Urothelium cell line (cell line): ENCODE measurements around the gene ATOH8.
"Not testable (repeated sequence)": the region's sequence is repeated elsewhere in the genome, so short reads cannot be mapped to it uniquely, and the experiment has no call there.

ENCODE experiments used
- DNase-seq: peaks from one replicate; pipeline ENCODE4 v3.0.0; 2011; ENCODE audit warnings: low spot score, mixed read lengths
- FAIRE-seq: peaks from 2 replicates; lab custom pipeline; 2011; peaks lifted over from hg19 to GRCh38; lab: Jason Lieb, UNC

The ATOH8 gene, protein sequence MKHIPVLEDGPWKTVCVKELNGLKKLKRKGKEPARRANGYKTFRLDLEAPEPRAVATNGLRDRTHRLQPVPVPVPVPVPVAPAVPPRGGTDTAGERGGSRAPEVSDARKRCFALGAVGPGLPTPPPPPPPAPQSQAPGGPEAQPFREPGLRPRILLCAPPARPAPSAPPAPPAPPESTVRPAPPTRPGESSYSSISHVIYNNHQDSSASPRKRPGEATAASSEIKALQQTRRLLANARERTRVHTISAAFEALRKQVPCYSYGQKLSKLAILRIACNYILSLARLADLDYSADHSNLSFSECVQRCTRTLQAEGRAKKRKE

DNA sequence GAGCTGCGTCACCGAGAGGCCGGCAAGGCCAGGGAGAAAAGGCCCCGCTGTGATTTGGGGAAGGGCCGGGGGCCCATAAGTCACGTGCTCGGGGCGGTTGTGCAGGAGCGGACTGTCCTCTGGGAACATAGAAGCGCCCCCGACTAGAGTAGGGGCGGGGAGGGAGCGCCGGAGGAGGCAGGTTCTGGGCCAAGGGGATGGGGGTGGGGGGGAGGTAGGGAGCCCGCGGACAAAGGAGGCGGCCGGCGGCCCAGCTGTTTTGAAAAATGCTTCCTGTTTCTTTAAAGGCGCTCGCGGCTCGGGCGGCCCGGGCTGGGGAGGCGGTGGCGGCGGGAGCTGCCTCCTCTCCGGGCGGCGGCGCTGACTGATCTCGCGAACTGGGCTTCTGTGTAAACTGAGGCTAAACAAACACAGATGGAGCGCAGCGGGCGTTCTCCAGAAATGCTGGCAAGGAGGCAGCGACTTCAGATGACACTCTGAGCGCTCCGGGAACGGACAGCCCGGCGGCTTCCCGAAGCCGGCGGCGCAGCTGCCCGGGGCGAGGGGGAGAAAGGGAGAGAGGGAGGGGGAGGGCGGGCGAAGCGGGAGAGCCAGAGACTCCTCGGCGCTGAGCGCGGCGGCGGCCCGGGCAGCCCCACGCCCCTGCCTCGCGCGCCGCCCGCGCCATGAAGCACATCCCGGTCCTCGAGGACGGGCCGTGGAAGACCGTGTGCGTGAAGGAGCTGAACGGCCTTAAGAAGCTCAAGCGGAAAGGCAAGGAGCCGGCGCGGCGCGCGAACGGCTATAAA is at the start of gene ATOH8:
Gene ATOH8, plus strand, starts transcription at position 467 of the 788 bp plus-strand sequence. Its CDS starts 199 bp downstream, at position 666.
- FAIRE-seq (no peak), DNase-seq (no peak)

DNA sequence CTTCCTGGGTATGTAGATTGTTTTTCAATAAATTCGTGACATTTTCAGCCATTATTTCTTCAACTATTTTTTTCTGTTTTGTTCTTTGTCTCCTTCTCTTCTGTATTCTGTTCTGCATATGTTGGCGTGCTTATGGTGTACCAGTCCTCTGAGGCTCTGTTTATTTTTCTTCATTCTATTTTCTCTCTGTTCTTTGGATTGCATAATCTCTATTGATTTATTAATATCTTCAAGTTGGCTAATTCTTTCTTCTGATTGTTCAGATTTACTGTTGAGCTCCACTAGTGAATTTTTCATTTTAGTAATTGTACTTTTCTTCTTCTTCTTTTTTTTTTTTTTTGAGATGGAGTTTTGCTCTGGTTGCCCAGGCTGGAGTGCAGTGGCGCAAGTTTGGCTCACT is 49.8 kb upstream of the ATOH8 start:
- FAIRE-seq (no peak), DNase-seq (no peak)

DNA sequence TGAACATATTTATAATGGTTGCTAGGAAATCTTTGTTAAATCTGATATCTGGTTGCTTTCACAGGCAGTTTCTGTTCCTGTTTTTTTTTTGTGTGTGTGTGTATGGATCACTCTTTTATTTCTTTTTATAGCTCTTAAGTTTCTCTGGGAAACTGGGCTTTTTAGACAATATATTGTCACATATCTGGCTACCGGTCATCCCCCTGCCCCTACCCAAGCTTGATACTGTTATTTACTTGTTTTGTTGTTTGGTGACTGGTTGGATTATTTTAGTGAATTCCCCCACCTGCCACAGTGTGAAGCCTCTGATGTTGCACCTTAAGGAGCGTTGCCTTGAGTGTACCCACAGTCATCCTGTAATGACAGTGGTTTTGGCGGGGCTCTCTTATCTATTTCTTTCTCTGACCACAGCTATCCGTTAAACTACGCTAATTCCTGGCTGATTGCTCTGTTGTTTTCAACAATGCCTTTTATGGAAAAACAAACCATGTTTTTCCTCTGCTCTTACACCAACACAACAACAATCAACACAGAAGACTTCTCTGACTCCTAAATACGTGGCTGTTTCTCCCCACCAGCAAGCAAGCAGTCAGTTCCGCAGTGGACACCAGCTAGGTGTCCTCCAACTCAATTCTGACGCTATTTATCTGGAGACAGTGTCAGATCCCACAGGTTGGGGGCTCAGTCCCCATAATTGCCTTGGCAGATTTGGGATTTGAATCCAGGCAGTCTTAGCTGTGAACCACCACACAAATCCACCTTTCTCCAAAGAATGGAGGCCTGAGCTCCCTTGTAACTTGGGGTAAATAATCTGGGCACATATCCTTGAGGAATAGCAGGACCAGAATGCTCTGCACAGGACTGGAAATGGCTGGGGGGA is 48.8 kb upstream of the ATOH8 start:
- DNase-seq: no peak
- no peak for FAIRE-seq

DNA sequence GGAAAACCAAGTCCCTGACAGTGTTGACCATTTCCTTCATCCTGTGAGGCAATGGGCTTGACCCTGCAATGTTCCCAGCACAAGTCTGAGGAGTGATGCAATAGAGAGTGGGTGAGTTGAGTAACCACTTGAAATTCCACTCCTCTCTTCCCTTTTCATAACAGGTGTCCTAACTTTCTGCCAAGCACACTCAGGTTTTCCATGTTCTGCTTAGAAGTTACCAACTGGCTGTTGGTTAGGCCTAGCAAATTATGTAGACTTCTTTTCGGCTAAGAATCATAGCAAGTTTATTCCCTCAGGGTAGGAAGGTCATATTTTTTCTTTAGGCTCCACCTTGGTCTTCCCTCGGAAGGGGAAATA is 48.1 kb upstream of the ATOH8 start:
- no peak for FAIRE-seq
- DNase-seq: peak; percentile 62

DNA sequence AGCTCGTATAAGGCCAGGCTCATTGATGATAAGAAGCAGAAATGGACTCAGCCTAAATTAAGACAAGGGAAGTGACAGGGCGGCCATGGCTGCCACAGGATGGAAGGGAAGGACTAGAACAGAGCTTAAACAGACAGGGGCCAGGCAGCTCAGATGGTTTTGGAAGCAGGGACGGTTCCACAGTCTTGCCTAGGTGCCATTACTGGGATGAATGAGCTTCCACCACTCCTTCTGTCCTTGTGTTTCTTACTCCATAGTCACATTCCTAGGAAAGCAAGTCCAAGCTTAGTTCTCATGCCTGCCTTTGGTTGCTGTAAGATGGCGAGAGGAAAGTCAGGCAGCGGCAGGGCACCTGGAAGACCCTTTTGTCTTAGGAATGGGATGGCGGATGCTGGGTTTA is 47.7 kb upstream of the ATOH8 start:
- DNase-seq (no peak), FAIRE-seq (no peak)

DNA sequence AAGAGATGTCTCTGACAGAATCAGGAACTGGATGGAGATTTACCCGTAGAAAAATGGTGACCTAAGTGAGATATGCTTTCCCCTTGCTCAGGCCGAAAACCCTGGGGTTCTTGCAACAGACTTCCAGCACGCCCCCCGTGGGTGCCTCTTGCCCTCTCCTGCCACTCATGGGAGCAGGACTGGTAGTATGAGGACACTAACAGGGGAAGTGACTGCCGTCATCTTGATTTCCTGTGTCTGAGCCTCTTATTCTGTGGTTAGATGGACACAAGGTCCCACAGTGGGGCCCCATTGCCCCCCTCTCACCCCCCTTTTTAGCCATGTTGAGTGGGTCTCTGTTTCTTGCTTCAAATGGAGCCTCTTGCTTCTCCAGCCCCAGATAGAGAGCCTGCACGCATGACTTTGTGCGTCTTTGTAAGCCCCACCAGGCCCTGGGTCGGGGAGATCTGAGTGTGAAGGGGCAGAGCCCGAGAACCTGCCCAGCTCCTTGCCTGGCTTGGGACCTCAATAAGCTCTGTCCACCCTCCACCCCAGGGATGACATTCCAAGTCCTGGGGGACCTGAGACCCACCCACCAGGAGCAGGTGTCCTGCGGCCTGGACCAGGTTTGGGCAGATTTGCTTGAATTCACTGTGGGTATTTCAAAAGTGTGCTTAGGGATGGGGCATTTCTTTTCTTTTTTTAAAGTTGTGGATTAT is 47.0 kb upstream of the ATOH8 start:
- no peak for FAIRE-seq

DNA sequence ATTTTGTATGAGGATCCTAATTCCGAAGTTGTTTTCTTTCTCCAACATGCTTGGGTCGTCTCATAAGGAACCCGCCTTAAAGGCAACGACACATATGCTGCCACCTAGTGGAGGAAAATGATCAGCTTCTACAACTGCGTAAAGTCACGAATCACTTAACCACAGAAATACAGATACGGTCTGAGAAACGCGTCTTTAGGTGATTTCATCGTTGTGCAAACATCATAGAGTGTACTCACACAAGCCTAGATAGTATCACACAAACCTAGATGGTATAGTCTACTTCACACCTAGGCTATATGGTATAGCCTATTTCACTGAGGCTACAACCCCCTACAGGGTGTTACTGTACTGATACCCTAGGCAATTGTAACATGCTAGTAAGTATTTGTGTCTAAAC is 46.5 kb upstream of the ATOH8 start:
- DNase-seq (peak; percentile 69), FAIRE-seq (no peak)

More for the DNA sequence above, 47.0 kb upstream of the ATOH8 start:
- no peak for DNase-seq

DNA sequence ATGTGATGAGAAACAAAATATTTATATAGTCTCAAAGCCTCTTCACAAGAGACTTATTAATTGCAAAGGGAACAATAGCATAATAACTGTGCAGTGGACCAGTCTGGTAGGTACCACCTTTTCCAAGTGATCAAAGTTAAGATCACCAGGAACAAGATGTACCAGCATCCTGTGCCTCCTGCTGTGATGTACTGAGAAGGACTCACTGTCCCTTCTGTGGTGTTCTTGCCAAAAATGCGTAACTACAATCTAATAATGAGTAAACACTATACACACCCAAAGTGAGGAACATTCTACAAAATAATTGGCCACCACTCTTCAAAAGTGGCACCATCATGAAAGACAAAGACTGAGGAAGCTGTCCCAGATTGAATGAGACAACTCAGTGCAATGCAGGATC is 45.1 kb upstream of the ATOH8 start:
- FAIRE-seq (no peak), DNase-seq (no peak)

DNA sequence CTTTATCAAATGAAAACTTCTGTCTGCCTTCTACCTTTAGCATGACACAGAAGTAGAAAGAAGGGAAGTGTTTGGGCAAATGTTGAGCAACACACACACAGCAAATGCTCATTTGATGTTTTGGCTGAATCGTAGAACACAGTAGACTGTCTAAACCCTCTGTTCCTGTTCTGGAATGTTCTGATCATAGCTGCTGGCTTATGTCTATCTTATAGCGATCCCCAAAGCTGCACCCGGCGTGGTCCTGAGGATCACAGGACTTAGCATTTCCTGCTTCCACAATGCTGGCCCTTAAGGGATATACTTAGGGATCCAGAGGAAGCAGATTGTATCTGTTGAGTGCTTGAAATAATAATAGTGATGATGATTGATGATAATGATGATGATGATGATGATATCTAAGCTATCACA is 44.4 kb upstream of the ATOH8 start:
- DNase-seq (no peak), FAIRE-seq (no peak)

DNA sequence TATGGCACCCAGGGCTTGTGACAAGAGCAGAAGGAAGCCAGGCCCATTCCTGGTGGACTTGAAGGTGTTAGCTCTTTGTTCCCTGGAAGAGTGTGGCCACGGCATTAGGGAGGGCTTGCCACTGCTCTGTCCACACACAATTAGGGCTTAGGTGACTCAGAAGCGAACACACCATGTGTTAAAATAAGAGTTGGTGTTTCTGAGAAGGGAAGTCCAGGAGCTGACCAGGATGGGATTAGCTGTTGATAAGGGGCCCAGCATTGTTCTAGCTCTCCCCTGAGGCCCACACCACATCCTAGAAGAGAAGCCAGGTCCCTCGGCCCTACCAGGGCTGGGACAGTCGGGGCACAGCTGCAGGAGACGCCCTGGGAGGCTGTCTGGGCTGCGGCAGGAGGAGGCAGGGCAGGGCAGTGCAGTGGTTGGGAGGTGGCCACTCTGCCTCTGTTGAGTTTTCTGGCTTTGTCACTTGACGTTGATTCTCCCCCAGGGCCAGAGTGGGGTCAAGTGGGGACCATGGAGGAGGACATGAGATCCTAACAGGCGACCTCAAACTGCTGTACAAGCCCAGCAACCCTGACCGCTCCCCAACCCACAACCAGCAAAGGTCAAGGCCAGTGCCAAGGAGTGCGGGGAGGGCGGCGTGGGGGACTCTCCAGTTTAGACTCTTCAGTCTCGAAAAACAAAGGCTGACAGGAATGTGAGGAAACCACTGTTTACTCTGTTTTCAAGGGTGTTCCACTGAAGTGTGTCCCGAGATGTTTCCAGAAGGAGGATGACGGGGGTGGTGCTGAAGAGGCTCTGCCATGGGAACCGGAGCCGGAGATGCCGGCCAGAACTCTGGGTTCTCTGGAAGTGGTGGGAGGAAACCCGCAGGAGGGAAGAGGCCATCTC is 42.9 kb upstream of the ATOH8 start:
- FAIRE-seq: no peak
- no peak for DNase-seq

DNA sequence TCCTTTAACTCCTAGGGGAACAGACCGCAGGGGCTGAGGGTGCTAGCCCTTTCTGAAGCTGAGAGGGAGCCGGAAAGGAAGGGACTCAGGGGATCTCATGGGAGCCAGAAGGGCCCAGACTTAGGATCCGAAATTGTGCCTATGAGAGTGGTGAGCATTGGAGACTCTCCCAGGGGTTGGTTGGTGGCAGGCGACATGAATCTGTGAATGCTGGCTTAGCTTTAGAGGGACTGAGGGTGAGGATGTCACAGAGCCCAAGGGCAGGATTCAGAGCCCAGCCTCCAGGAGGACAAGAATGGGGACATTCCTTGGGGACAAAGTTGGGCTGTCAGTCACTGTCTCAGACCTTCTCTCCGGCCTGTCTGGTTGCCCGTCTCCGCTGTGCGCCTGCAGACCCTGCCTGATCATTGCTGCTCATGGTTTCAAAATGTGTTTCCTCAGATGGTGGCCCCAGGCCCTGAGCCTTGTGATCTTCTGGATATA is 42.2 kb upstream of the ATOH8 start:
- DNase-seq (no peak), FAIRE-seq (no peak)

DNA sequence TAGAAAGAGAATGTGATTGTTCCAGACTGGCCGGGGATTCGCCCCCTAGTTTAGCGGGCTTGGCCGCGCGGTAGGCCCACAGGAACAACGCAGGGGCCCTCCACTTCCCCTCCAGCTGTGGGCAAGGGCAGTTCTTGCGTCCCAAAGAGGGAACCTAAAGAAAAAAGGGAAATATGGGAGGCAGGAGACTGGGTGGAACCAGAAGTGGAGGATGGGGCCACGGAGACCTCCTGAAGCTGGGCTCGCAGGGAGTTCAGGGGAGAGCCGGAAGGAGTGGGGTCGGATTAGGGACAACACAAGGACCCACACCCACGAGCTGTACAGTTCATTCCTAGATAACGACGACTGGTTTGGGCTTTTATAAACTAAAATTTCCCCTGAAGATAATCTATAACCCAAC is 41.5 kb upstream of the ATOH8 start:
- no peak for DNase-seq

DNA sequence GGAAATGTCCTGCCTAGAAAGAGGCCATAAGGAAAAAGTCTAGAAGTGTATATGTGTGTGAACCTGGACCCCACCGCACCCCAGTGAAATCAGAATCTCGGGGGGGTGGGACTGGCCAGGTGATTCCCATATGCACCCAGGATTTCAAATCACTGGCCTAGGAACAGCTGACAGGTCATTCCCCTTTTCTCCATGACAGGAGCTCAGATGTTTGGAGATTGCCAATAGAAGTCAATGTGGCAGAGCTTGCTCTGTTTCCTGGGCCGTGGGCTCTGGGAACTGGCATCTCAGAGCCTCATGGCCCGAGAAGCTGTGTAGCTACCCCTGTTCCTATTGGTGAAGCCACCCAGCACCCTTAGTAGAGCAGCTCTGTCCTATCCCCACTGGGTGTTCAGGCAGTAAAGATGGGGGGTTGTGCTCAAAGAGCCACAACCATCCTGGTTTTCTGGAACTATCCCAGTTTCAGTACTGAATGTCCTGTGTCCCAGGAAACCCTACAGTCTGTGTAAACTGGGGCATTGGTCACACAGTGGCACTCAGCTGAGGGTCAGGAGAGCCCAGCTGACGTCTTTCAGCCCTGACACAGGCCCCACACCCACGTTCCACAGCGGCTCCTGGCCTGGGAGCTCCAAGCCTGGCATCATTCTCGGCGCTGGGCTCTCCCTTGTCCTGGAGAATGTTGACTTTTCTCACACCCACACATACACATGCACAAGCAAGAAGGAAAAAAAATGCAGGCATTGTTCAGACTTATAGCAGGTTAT is 40.8 kb upstream of the ATOH8 start:
- no peak for FAIRE-seq
- no peak for DNase-seq

More for the DNA sequence above, 41.5 kb upstream of the ATOH8 start:
- FAIRE-seq: no peak

DNA sequence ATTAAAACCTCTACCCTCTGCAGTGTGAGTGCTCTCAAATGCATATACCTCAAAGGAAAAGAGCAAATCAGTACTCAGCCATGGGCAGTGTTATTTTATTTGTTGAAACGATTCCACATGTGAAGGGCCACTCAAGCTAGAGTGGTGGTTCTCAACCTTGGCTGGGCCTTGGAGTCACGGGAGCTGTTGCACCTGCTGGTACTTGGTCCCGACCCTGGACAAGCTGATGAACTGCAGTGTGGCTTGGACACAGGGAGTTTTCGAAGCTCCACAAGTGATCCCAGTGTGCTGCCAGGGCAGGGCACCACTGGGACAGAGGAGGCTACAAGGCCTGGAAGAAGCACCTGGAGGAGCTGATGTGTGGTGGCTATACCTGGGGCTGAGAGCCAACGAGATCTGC is 40.0 kb upstream of the ATOH8 start:
- FAIRE-seq: no peak
- no peak for DNase-seq

DNA sequence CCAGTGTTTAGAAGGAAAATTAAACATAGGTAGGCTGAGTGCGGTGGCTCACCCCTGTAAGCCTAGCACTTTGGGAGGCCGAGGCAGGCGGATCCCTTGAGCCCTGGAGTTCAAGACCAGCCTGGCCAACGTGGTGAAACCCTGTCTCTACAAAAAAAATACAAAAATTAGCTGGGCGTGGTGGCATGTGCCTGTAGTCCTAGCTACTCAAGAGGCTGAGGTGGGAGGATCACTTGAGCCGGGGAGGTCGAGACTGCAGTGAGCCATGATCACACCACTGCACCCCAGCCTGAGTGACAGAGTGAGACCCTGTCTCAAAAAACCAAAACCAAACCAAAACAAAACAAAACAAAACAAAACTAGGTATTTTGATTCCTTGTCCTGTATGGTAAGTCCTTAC is 39.4 kb upstream of the ATOH8 start:
- not testable (repeated sequence) for DNase-seq, FAIRE-seq

DNA sequence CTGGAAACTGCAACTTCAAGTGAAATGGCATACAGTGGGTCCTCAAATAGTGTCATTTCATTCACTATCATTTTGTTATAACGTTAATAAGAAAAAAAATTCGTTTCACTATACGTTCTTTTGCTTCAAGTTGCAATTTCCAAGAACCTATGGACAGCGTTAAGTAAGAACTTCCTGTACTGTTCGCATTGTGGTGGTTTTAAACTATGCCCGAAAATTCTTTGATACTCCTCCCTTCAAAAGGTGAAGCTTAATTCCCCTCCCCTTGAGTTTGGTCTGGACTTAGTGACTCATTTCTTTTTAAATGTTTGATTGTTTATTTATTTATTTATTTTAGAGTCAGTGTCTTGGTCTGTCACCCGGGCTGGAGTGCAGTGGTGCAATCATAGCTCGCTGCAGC is 39.0 kb upstream of the ATOH8 start:
- DNase-seq (no peak), FAIRE-seq (no peak)

DNA sequence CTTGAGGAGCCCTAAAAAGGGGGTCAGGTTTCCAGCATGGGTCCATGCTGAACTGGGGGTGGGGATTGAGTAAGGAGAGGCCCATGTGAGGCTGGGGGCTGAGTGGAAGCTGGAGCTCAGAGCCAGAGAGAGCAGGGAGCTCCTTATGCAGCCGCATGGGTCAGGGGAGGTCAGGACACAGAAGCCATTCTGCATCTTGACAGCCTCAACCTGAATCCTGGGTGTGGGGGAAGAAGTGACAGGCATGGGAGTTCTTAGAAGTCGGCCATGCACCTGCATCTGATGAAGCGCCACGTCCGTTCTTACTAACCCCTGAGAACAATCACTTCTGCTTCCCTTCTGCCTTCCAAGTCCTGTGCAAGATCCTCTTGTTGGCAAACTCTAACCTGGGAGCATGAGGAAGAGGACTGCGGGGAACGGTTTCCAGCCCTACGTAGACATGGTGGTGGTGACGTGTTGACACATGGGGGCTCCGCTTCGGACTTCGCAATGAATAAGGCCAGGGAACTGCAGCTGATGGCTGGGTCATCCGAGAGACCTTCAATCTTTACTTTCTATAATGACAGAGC is 37.4 kb upstream of the ATOH8 start:
- DNase-seq: no peak
- no peak for FAIRE-seq

DNA sequence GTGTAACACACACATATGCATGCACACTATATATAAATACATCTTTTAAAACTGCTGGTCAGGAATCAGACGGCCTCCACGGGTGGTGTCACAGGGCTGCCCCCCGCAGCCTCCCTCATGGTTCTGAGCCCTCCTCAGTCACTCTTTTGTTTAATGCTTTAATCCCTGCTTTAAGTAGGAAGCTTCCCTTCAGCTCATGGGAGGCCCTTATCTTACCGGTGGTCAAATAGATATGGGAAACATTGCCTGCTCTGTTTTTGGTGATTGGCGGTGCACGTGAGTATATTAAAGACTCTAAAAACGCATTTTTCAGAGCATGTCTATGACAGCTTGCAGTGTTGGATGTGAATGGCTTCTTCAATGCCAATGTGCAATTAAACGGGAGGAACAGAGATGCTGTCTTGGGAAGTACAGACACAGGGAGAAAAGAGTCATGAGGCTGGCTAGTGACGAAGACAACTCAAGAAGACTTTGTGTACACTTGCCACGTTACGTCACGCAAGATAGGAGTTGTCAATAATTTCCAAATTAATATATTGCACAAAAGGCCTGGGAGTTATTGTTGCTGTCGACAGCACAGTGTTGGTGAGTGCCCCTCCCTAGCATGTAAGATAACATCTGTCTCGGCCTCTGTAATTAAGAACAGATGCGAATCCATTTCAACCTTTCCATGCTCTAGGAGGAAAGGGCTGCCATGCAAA is 36.3 kb upstream of the ATOH8 start:
- no peak for FAIRE-seq
- DNase-seq: no peak
